Urinary bladder (tissue), 4 donors: ENCODE data around the gene CDH13. TPM values are rescaled to one million over a fixed set of nuclear protein-coding genes. Genes with fewer than 3 reads are reported as not detected.

Experiments
- DNase-seq: peaks from one replicate; pipeline ENCODE4 v3.0.0-alpha.2; 2015; ENCODE audit errors: extremely low spot score
- H3K27ac ChIP-seq: one replicate; pipeline ENCODE4 v1.5.1; 2013; ENCODE audit warnings: low read depth, mild to moderate bottlenecking, moderate library complexity
- H3K36me3 ChIP-seq: one replicate; pipeline ENCODE4 v1.6.1; 2013; ENCODE audit warnings: mild to moderate bottlenecking, moderate library complexity; ENCODE audit not compliant: insufficient read depth
- H3K4me1 ChIP-seq: one replicate; pipeline ENCODE4 v1.6.1; 2013; ENCODE audit warnings: mild to moderate bottlenecking, moderate library complexity; ENCODE audit not compliant: insufficient read depth
- H3K4me3 ChIP-seq: one replicate; pipeline ENCODE4 v1.5.1; 2013; ENCODE audit warnings: low read depth, low read length
- WGBS: extraction: QIAGEN DNeasy Blood & Tissue Kit; methylation state at CpG from one replicate; pipeline ENCODE4 v1.1.7; 2013; 5-methylcytosine and 5-hydroxymethylcytosine counted together
- polyA plus RNA-seq: library from polyadenylated mRNA; stranded (reverse); fragments of 200-250 nt; gene quantifications from one replicate; pipeline ENCODE4 v1.2.3, GENCODE V29; 2013
- total RNA-seq: library from RNA; depleted of rRNA; stranded (reverse); fragments of >200 nt; gene quantifications from one replicate; pipeline ENCODE4 v1.2.3, GENCODE V29; 2014
- donor health status: healthy with polysubstance abuse.
- donor health status: healthy.

Gene CDH13
- total and polyA plus RNA-seq, 2 donors, result 18.9 to 21.5 TPM

DNA sequence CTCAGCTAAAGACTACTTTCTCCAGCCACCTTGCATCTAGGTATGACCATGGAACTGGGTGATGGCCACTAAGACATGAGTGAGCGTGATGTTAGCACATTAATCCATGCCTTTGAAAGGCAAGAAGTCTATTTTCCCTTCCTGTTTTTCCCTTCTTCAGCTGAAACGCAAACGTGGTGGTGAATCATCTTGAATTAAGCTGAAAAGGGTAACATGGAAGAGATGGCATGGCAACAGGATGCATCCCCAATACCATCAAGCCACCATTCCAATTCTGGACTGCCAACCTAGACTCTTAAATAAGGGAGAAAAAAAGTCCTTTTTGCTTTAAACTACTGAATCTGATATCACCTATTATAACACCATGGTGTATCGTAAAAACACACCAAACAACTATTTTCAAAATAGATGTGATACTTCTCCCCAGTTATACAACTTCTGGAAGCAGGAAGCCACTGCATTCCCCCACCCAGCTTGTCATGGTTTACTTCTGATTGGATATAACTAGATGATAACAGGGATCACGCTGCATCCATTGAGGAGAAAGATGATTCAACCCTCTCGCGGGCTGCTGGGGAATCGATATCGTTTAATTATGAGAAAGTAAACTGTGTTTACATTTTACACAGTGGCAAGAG, 368.6 kb downstream of the CDH13 start:
- WGBS, result 70% methylated on average over 9 of the region's 9 CpGs
- H3K27ac ChIP-seq, result no peak overlapping the region

DNA sequence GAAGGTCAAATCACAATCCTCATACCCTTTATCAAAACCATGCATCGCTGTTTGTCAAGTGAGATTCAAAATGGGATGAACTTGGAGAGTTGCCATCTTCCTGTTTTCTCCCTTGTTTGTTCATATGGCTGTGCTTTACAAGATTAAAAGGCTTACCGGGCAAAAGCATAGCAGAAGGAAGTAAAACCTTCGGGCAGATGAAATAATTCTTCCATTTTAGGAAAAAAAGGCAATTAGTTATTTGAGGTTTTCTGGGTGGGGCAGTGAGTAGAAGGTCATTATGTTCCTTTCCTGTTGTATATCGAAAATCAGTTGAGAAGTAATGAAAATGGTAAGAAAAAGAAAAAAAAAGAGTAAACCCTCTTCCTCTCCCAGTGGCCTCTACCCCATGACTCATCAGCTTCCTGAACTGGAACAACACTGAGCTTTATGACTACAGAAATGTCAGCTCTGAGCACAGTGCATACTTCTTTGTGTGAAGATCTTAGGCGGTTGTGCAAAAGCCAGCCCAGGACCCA, 369.2 kb downstream of the CDH13 start:
- Histone ChIP-seq H3K27ac (no peak overlapping the region), H3K4me3 (peak overlapping the region; percentile 3), H3K4me1 (no peaks in the 10 kb centered on the region), H3K36me3 (no peaks in the 10 kb centered on the region)
- DNase-seq, result peak; percentile 7
- WGBS, result 34% methylated on average over 5 of the region's 5 CpGs

More for the DNA sequence above, 368.6 kb downstream of the CDH13 start:
- Histone ChIP-seq H3K4me1 (no peaks in the 10 kb centered on the region), H3K4me3 (no peak overlapping the region), H3K36me3 (no peaks in the 10 kb centered on the region)
- no peak for DNase-seq

DNA sequence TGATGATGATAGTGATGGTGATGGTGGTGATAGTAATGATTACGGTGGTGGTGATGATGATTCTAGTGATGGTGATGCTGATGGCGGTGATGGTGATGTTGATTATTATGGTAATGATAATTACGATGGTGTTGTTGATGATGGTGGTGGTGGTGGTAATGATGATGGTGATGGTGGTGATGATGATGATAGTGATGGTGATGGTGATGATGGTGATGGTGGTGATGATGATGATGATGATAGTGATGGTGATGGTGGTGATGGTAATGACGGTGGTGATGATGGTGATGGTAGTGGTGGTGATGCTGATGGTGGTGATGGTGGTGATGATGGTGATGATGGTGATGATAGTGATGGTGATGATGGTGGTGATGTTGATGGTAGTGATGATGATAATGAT, 370.0 kb downstream of the CDH13 start:
- no peaks in the 10 kb centered on the region for H3K36me3 ChIP-seq
- no peak for DNase-seq
- 84% methylated on average over 4 of the region's 4 CpGs for WGBS
- no peak overlapping the region for H3K4me3 ChIP-seq
- H3K4me1 ChIP-seq, result no peaks in the 10 kb centered on the region
- H3K27ac ChIP-seq, result no peak overlapping the region

DNA sequence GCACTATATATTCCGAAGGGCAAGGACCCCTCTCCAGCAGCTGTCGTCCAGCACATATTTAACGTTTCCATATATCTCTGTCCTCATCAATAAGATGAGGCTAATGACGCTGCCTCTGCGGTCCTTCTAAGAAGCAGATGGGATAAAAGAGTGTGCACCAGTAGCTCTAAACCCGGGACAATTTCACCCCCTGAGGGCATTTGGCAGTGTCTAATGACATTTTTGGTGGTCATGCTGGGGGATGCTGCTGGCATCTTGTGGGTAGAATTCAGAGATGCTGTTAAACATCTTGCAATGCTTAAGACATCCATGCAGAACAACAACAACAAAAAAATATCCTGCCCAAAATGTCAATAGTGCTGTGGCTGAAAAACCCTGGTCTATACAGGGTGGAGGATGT, 372.9 kb downstream of the CDH13 start:
- Histone ChIP-seq H3K4me3 (no peak overlapping the region), H3K4me1 (no peaks in the 10 kb centered on the region)
- WGBS, result 58% methylated on average over 6 of the region's 6 CpGs

DNA sequence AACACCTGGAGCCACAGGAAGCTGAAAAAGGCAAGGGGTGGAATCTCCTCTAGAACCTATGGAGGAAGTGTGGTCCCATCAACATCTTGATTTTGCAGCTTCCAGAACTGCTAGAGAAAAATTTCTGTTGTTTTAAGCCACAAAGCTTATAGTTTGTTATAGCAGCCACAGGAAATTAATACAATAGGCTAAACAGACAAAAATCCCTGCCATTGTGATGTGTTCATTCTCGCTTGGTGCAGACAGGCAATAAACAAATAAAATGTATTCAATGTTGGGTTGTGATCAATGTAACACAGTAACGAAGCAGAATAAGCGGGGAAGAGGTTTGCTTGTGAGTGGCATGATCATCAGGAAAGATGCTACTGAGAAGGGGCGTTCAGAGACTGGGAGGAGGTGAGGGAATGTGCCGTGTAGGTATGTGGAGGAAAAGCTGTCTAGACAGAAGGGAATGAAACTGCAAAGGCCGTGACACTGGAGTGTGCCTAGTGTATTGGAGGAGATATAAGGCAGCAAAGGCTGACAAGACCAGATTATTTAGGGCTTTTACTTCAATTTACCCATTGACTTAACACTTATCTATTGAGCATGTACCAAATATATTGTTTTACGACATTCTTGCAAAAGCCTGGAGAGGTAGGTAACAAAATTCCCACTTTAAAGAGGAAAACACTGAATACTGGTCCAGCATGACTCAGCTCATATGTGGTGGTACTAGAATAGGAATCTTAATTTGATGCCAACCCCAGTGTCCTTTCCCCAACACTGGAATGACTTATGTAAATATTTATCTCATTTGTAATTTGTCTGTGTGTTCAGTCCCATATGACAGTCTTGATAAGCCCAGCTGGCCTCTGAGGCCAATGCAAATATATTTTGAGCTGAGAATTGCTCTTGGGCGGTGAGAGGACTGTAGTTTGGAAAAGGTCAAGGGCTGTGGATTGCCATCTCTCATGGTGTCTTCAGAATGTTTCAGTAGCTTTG, 375.9 kb downstream of the CDH13 start:
- H3K4me3 ChIP-seq, result no peak overlapping the region
- H3K36me3 ChIP-seq, result no peaks in the 10 kb centered on the region
- 79% methylated on average over 8 of the region's 8 CpGs for WGBS
- no peak for DNase-seq
- peaks cover 3% of the 10 kb centered on the region for H3K4me1 ChIP-seq
- H3K27ac ChIP-seq, result no peak overlapping the region

More for the DNA sequence above, 372.9 kb downstream of the CDH13 start:
- no peak for DNase-seq
- H3K36me3 ChIP-seq, result no peaks in the 10 kb centered on the region
- no peak overlapping the region for H3K27ac ChIP-seq

DNA sequence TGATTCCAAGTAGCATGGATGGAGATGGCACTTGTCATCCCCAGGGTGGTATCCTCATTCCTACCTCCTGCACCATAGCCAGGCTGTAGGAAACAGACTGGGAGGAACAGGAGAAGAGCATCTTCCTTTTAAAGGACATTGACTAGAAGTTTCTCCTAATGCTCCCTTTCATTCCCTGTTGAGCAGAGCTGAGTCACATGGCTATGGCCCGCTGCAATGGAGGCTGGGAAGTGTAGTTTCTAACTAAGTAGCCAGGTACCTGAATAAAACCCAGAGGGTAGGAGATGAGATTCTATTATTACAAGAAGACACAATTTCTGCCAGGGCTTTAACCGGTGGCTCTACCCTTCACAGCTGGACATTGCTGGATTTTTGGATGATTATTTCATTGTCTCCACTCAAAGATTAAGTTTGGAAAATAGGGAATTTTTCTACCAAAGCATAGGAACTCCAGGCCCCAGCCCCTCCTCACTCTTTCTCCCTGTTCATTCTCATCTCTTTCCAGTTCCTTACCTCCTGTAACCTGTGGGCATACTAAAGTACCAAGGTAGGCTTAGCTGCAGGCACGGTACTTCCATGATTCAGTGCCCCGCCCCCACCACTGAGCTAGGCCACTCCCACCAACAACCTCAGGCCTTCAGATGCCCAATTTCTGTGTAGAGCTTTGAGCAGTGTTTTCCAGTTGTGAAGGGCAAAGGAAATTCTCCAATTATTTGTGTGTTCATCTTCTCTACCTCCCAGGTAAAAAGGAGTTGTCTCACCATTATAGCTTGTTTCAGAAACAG, 378.3 kb downstream of the CDH13 start:
- Histone ChIP-seq H3K4me1 (peaks cover 3% of the 10 kb centered on the region), H3K27ac (no peak overlapping the region), H3K4me3 (no peak overlapping the region), H3K36me3 (no peaks in the 10 kb centered on the region)
- 75% methylated on average over 4 of the region's 4 CpGs for WGBS
- DNase-seq, result no peak

DNA sequence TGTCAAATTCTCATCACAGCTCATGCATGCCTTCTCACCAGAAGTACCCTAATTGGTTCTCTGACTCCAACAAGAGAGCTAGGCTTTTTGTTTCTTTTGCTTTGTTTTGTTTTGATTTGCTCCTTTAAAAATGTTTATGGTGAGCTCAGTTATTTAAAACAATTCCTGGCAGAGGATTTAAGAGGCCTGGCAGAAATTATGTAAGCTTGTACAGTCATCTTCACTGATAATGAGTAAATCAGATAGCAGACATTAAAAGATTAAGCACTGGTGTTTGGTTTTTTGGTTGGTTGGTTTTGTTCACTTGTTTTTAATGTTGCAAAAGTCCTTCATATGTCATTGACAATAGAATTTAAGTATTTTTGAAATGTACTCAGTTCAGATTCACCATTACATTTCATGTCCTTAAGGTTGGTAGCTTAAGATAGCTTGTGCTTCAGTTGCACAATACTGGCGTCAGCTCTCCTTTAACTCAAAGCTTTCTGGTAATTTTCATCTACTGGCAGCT, 378.9 kb downstream of the CDH13 start:
- WGBS, result 81% methylated on average over 1 of the region's 1 CpG
- no peak overlapping the region for H3K4me3 ChIP-seq
- no peak overlapping the region for H3K27ac ChIP-seq
- no peaks in the 10 kb centered on the region for H3K36me3 ChIP-seq
- DNase-seq, result no peak
- H3K4me1 ChIP-seq, result peaks cover 3% of the 10 kb centered on the region

DNA sequence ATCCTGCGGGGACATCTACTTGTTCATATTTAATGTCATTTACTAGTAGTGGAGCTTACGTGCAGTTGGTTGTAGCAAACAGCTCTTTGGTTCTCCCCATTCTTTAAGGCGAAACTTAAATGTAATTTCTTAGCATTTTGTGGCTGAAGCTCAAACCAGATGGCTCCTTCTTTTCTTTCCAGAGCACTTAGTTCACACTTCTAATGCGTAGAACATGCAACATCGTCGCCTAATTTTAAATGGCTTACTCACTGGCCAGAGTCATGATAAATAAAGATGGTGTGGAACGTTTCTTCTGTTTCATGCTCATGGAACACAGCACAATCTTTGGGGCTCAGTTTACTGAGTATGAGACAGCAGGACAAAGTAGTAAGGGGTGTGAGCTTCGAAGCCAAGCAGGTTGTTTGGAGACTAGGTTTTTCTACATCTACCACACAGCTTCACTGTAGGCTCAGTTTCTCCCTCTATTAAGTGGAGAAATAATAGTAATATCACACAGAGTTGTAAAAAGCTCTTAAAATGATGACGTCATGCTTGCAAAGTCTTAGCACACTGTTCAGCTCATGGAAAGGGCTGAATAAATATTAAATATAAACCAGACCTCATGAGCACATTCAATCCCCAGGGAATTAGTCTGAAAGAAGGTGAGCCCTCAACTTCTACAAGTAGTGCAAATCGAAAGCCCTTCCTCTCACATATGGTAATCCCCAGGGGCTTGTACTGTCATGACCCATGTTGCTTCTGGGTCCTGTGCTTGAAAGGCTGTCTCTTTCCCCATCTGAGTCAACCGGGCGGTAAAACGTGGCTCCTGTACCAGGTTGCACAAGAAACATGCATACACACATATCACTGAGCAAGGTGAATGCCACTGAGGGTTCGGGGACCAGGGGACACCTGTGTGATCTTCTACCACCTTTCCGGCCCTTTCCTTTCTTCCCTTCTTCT, 384.3 kb downstream of the CDH13 start:
- H3K27ac ChIP-seq, result no peak overlapping the region
- H3K36me3 ChIP-seq, result no peaks in the 10 kb centered on the region
- no peak overlapping the region for H3K4me3 ChIP-seq
- DNase-seq, result no peak
- H3K4me1 ChIP-seq, result peaks cover 3% of the 10 kb centered on the region
- WGBS, result 88% methylated on average over 15 of the region's 15 CpGs

DNA sequence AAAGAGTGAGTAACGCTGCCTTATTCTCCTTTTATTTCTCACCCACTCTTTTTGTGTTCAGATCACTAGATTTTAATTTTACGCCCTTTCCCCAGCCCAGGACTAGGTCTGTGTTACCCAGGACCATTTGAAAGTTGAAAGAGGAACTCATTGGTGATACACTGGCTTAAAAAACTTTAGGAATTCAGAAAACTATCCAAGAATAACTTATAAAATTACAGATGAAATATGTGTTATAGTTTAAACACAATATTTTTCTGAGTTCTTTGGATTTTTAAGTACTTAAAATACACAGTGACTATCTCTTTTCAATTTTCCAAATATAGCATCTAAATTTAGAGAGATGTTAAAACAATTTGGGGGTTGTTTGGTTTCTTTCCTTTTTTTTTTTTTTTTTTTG, 385.2 kb downstream of the CDH13 start:
- no peak for DNase-seq
- 91% methylated on average over 2 of the region's 2 CpGs for WGBS
- no peak overlapping the region for H3K27ac ChIP-seq
- no peaks in the 10 kb centered on the region for H3K4me1 ChIP-seq
- no peak overlapping the region for H3K4me3 ChIP-seq
- H3K36me3 ChIP-seq, result no peaks in the 10 kb centered on the region

DNA sequence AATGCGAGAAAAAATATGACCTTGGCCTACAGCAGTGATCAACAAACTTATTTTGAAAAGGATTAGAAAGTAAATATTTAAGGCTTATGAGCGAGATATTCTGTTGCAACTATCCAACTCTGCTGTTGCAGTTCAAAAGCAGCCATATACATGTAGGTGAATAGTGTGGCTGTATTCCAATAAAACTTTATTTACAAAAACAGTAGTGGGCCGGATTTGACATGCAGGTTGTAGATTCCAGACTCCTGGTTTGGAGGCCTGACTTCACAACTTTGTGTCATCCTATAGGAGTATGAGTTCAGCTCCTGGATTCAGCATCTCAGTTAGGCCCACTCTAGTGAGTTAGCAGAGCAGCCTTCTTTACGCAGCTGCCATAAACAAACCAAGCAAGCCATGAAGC, 386.3 kb downstream of the CDH13 start:
- H3K27ac ChIP-seq, result no peak overlapping the region
- H3K4me1 ChIP-seq, result no peaks in the 10 kb centered on the region
- no peaks in the 10 kb centered on the region for H3K36me3 ChIP-seq
- DNase-seq, result no peak
- H3K4me3 ChIP-seq, result no peak overlapping the region
- 81% methylated on average over 4 of the region's 4 CpGs for WGBS

DNA sequence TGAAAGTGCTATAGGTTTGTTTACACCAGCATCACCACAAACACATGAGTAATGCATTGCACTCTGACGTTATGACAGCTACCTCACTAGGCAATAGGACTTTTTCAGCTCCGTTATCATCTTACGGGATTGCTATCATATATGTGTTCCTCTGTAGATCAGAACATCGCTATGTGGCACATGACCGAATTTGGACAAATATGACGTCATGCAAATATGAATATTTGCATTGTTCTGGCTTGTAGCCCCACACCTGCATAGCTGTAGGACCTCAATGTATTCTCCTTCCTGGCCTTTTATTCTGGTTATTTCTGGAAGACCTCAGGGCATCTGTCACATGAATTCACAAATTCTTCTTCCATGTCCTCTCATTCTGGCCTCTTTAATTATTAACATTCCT, 393.2 kb downstream of the CDH13 start:
- WGBS, result 91% methylated on average over 6 of the region's 6 CpGs
- Histone ChIP-seq H3K36me3 (no peaks in the 10 kb centered on the region), H3K4me3 (no peak overlapping the region), H3K27ac (no peak overlapping the region), H3K4me1 (no peaks in the 10 kb centered on the region)
- no peak for DNase-seq

DNA sequence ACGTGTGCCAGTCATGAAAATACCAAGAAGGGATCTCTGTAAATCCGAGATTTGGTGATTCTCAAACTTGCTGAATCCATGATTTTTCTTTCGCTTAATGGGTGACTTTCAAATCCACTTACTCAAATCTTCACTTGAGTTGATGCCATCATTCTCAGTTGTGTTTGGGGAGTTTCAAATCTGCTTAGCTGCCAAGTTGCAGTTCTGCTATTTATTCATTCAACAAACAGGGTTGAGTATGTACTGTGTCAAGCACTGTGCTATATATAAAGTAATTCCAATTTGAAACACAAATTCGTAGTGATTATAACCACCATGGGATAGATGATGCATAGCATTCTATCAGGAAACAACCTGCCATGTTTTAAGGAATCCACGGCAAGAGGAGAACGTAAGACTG, 394.3 kb downstream of the CDH13 start:
- H3K36me3 ChIP-seq, result no peaks in the 10 kb centered on the region
- DNase-seq, result no peak
- H3K4me1 ChIP-seq, result no peaks in the 10 kb centered on the region
- WGBS, result 87% methylated on average over 6 of the region's 6 CpGs
- H3K27ac ChIP-seq, result no peak overlapping the region
- H3K4me3 ChIP-seq, result no peak overlapping the region
